GM08714 (cell line): ENCODE data around the gene TRAPPC5.
A peak's percentile ranks its signal among the peaks of the same experiment; 100 is the strongest.
"Not testable (repeated sequence)": the region's sequence is repeated elsewhere in the genome, so short reads cannot be mapped to it uniquely, and the experiment has no call there.

ENCODE experiments used
- H3K4me3 ChIP-seq: fragments of 200-500 bp; sonication (Bioruptor generic); 2 replicates; pipeline ENCODE4 v1.5.1; 2014; ENCODE audit warnings: mild to moderate bottlenecking, low read length, inconsistent platforms
- ZNF274 ChIP-seq: IDR thresholded peaks from 2 replicates; pipeline ENCODE4 v1.6.1; 2012; ENCODE audit warnings: mild to moderate bottlenecking, low read depth, low read length

Gene TRAPPC5

DNA sequence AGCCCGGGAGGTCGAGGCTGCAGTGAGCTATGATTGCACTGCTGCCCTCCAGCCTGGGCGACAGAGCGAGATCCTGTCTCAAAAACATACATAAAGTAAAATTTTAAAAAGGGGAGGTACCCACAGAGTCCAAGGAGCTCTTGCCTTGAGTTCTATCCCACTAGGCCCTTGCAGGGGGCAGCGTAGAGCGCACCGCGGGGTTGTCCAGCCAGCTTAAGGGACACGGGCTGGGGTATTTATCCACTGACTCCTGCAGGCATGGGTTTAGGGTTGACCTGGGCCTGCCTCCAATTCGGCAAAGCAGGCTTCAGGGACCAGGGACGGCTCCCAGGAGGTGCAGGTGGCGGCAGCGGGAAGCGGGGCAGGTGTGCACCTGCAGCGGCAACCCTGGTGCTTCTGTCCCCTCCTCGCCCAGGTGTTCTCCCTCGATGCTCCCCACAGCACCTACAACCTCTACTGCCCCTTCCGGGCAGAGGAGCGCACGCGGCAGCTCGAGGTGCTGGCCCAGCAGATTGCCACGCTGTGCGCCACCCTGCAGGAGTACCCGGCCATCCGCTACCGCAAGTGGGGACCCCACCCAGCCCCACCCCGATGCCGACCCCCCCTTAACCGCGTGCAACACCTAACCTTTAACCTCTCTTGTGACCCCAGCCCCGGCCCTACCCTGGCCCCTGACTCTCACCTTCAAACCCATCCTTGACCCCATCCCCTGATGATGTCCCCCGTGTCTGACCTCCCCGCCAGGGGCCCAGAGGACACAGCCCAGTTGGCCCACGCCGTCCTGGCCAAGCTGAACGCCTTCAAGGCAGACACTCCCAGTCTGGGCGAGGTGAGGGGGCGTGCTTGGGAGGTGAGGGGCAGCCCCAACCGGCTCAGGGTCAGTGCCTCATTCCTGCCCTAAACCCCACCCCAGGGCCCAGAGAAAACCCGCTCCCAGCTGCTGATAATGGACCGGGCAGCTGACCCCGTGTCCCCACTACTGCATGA is 39.0 kb upstream of the TRAPPC5 start:
- TF ChIP-seq ZNF274, result no peak
- no peak overlapping the region for H3K4me3 ChIP-seq

DNA sequence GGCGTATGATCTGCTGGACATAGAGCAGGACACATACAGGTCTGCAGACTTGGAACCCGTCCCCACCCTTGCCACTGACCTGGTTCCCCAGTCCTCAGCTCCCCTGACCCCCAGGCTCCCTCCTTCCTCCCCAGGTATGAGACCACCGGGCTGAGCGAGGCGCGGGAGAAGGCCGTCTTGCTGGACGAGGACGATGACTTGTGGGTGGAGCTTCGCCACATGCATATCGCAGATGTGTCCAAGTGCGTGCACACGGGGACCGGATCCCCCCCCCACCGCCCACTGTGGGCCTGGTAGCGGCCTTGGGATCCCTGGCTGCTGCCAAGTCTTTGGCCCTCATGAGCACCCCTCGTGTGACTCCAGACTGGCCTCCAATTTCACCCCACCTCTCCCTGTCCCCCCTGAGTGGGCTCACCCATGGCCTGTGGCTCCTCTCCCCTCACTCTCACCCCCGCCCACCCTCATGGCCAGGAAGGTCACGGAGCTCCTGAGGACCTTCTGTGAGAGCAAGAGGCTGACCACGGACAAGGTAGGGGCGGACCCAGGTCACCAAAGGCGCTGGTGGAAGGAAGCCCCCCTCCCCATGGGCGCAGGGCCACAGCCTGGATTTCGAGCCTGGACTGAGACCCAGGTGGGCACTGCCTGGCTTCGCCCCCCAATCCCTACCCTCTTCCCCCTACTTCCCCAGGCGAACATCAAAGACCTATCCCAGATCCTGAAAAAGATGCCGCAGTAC is 38.2 kb upstream of the TRAPPC5 start:
- no peak overlapping the region for H3K4me3 ChIP-seq
- TF ChIP-seq ZNF274, result no peak

DNA sequence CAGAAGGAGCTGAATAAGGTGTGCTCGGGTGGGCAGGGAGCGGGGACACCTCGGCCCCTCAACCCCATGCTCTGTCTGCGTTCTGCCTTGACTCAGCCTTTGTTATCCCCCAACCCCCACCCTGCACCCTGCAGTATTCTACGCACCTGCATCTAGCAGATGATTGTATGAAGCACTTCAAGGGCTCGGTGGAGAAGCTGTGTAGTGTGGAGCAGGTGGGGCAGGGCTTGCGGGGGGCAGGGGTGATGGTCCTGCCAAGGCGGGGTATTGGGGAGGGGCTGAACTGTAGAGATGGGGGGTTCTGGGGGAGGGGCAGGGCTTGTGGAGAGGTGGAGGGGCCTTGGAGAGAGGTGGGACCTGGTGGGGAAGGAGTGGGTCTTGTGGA is 37.6 kb upstream of the TRAPPC5 start:
- no peak for TF ChIP-seq ZNF274

DNA sequence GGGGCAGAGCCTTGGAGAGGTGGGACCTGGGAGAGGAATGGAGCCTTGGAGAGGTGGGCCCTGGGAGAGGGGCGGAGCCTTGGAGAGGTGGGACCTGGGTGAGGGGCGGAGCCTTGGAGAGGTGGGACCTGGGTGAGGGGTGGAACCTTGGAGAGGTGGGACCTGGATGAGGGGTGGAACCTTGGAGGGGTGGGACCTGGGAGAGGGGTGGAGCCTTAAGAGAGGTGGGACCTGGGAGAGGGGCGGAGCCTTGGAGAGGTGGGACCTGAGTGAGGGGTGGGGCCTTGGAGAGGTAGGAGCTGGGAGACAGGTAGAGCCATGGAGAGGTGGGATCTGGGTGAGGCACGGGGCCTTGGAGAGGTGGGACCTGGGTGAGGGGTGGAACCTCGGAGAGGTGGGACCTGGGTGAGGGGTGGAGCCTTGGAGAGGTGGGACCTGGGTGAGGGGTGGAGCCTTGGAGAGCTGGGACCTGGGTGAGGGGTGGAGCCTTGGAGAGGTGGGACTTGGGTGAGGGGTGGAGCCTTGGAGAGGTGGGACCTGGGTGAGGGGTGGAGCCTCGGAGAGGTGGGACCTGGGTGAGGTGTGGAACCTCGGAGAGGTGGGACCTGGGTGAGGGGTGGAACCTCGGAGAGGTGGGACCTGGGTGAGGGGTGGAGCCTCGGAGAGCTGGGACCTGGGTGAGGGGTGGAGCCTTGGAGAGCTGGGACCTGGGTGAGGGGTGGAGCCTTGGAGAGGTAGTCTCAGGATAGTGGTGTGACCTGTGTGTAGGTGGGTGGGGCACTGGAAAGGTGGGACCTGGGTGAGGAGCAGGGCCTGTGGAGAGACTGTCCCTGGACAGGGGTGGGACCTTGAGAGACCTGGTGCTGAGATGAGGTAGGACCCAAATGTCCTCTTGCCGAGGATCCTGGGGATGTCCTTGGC is 36.7 kb upstream of the TRAPPC5 start:
- H3K4me3 ChIP-seq, result not testable (repeated sequence)

More for the DNA sequence above, 37.6 kb upstream of the TRAPPC5 start:
- no peak overlapping the region for H3K4me3 ChIP-seq

DNA sequence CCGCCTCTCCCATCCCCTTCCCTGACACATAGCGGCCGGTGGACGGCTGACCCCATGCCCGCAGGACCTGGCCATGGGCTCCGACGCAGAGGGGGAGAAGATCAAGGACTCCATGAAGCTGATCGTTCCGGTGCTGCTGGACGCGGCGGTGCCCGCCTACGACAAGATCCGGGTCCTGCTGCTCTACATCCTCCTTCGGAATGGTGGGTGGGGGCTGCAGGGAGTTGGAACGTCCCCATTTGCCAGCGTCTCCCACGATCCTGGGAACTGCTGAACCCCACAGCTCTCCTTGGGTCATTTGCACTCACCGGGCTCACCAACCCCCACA is 36.1 kb upstream of the TRAPPC5 start:
- no peak for TF ChIP-seq ZNF274
- no peak overlapping the region for H3K4me3 ChIP-seq

DNA sequence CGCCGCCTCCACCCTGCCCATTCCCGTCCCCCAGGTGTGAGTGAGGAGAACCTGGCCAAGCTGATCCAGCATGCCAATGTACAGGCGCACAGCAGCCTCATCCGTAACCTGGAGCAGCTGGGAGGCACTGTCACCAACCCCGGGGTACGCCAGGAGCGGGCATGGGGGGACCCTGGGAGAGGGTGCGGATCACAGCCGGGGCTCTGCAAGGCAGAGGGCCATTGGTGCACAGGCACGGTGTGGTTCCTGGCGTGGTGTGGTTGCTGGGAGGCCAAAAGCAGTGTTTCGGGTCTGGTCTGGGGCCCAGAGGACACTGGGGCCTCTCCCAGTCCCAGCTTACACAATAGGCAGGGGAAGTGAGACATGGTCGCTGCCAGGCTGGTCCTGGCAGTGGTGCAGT is 35.5 kb upstream of the TRAPPC5 start:
- no peak for TF ChIP-seq ZNF274
- no peak overlapping the region for H3K4me3 ChIP-seq

DNA sequence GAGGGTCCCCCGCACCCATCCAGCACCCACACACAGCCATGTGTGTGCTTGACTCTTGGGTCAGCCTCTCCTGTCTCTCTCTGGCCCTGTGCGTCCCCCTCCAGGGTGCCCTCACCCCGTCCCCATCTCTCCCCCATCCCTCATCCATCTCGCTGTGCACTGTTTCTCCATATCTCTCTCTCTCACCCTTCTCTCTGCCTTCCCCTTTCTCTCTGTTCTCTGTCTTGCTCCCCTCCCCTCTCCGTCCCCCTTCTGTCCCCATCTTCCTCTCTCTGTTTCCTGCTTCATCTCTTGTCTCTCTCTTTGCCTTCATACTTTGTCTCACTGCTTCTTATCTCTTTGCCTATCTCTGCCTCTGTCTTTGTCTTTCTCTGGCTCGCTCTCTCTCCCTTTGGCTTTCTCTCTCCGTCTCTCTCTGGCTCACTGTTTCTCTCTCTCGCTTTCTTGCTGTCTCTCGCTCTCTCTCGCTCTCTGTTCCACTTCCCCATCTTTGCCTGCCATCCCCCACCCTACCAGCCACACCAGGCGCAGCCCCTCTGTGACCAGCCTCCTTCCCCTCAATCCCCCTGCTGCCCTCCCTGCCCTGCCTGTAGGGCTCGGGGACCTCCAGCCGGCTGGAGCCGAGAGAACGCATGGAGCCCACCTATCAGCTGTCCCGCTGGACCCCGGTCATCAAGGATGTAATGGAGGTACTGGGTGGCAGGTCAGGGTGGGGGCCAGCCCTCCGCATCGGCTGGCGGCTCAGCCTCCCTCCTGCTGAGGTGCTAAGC is 34.8 kb upstream of the TRAPPC5 start:
- H3K4me3 ChIP-seq, result no peak overlapping the region
- no peak for TF ChIP-seq ZNF274

DNA sequence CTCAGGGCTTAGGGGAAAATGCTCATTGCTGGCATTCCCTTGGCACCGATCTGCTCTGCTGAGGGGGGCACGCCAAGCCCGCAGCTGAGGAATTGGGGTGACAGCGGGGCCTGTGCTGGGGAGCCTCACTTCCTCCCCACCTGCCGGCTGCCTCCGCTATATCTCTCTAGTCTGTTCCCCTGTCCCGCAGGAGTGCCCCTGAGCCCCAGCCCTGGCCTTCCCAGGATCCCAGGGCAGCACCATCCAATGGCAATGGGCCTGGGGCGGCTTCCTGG is 34.3 kb upstream of the TRAPPC5 start:
- H3K4me3 ChIP-seq, result no peak overlapping the region
- no peak for TF ChIP-seq ZNF274

DNA sequence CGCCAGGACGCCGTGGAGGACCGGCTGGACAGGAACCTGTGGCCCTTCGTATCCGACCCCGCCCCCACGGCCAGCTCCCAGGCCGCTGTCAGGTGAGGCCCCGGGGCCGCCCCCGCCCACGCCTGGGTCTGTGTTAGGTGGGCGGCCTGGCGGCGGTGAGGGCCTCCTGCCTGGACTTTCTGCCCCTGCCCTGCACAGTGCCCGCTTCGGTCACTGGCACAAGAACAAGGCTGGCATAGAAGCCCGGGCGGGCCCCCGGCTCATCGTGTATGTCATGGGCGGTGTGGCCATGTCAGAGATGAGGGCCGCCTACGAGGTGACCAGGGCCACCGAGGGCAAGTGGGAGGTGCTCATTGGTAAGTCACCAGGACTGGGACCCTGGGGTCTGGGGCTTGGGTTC is 33.5 kb upstream of the TRAPPC5 start:
- no peak overlapping the region for H3K4me3 ChIP-seq
- no peak for TF ChIP-seq ZNF274

DNA sequence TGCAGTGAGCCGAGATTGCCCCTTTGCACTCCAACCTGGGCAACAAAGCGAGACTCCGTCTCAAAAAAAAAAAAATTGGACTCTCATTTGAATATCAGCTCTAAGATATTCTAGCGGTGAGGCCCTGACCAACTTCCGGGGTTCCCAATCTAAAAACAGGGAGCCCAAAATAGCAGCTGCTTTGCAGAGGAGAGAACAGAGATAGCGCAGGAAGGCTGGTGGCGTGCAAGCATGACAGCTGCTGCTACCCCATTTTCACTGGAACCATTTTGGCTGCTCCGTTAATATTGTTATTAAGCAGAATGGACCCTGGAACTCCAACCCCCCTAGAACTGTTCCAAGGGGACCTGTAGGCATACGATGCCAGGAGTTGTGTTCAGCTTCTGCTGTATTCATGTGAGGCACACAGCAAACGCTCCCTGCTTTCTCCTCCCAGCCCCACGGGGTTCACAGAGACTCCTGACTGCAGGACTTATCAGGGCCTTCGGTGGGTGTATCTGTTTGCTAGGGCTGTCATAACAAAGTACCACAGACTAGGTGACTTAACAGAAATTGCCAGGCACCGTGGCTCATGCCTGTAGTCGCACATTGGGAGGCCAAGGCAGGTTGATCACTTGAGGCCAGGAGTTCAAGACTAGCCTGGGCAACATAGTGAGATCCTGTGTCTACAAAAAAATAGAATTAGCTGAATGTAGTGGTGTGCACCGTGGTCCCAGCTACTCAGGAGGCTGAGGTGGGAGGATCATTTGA is 32.2 kb upstream of the TRAPPC5 start:
- no peak overlapping the region for H3K4me3 ChIP-seq
- TF ChIP-seq ZNF274, result no peak

DNA sequence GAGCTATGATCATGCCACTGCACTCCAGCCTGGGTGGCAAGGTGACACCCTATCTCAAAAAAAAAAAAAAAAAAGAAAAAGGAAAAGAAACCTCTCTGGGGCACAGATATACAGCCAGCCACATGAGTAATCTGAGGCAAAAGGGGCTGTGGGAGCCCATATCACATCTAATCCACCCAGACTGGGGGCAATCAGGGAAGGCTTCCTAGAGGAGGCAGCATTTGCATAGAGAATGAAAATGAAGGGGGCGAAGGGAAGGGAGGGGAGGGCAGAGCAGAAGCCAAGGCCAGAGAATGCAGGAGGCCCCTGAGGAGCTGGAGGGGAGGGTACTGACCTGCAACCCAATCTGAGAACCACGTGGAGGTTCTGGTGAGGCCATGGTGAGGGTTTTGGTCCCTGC is 30.5 kb upstream of the TRAPPC5 start:
- no peak overlapping the region for H3K4me3 ChIP-seq
- TF ChIP-seq ZNF274, result no peak

DNA sequence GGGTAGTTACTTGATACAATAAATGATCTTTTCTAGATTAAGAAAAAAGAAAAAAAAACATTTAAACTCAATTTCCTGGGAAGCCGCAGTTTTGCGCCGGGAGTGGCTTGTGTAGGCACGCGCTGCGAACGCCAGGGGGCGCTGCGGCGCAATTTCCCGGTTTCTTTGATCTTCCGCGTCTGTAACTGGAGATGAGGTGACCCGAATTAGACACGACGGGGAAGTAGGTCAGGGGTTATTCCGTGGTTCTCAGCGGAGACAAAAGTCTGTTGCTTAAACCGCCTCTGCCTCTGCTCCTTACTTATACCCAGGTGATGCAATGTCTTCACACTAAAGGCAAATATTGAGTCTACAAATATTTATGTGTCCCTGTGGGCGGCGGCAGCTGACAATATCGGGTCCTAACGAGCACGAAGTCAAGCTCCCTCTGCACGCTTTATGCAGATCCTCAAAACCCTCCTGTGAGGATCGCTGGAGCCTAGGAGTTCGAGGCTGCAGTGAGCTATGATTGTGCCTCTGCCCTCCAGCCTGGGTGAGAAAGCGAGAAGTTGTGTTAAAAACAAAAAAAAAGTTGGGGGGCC is 28.5 kb upstream of the TRAPPC5 start:
- H3K4me3 ChIP-seq, result peak overlapping the region; percentile 21; the same call in 1 of the 2 replicates
- no peak for TF ChIP-seq ZNF274

DNA sequence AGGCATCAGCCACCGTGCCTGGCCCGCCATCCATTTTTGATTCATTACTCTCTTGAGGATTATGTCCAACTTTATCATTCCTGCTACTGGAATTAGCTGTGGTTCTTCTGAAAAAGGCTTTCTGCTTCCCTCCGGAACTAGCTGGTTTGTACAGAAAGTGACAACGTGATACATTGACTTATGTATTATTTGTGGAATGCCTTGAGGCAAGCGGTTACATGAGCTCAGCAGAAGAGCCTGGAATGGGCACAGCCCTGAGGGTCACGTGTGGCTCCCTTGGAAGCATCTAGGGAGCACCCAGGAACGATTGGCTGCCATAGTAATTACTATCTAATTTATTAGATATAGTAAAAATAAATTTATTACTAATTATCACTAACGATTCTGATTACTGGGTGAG is 26.2 kb upstream of the TRAPPC5 start:
- TF ChIP-seq ZNF274, result no peak

More for the DNA sequence above, 26.2 kb upstream of the TRAPPC5 start:
- no peak overlapping the region for H3K4me3 ChIP-seq
